HCT116 (cell line): ENCODE measurements around the gene PTPRJ. TPM values are rescaled to one million over a fixed set of nuclear protein-coding genes. Genes with fewer than 3 reads are reported as not detected.
"Not testable (repeated sequence)": the region's sequence is repeated elsewhere in the genome, so short reads cannot be mapped to it uniquely, and the experiment has no call there.

Experiments
- ATAC-seq: fragments of 200-7000 bp; cut with Tn5 transposase; 2 replicates; pipeline ENCODE4 v1.9.1; 2020; ENCODE audit warnings: mild to moderate bottlenecking, moderate library complexity
- BruUV-seq: library from RNA; stranded (reverse); fragments of 400-500 nt; replicated peaks from 2 replicates; lab custom pipeline; 2021; lab: Mats Ljungman, UMichigan
- CTCF ChIA-PET: fragments of 300-600 bp; sonication (Branson Sonifier 250); formaldehyde crosslinking; loops from one replicate; lab custom pipeline; 2021; ENCODE audit warnings: antibody characterized with exemption; lab: Charles Lee
- POLR2A ChIA-PET: fragments of 300-600, 350-600 bp; sonication (Branson Sonifier 250); formaldehyde crosslinking; loops from one replicate; lab custom pipeline; 2021; ENCODE audit warnings: antibody characterized with exemption; lab: Charles Lee
- RAD21 ChIA-PET, 2 experiments: fragments of 300-600 bp; sonication (Branson Sonifier 250); formaldehyde crosslinking; loops; one replicate each; lab custom pipeline; 2023; ENCODE audit warnings: low total read pairs in 2 of 2; ENCODE audit not compliant: uncharacterized antibody in 2 of 2, unreplicated experiment in 2 of 2, low non-redundant PET in 1 of 2; lab: Charles Lee
- DNase-seq: peaks from one replicate; pipeline ENCODE4 v3.0.0-alpha.2; 2010; ENCODE audit warnings: low read depth, low spot score
- H2AFZ ChIP-seq: fragments of 200-600 bp; shearing (Covaris generic), sonication (generic); 2 replicates; pipeline ENCODE4 v1.6.1; 2017; ENCODE audit warnings: low read depth, mixed run types, mixed read lengths, antibody characterized with exemption, low read length; ENCODE audit not compliant: poor library complexity, severe bottlenecking
- H3K27ac ChIP-seq: 2 replicates; pipeline ENCODE4 v1.5.1; 2012; ENCODE audit warnings: low read depth, low read length
- H3K27me3 ChIP-seq: fragments of 200-600 bp; sonication (generic); 2 replicates; pipeline ENCODE4 v1.6.1; 2016; ENCODE audit warnings: mixed run types, low read length, mixed read lengths; ENCODE audit not compliant: insufficient read depth
- H3K36me3 ChIP-seq, 2 experiments: fragments of 200-500 bp in 1 of 2; fragments of 200-600 bp in 1 of 2; sonication (Bioruptor generic) in 1 of 2; sonication (generic) in 1 of 2; 2 replicates each; pipeline versions ENCODE4 v1.5.1 to v1.6.1; 2014 to 2016; ENCODE audit warnings: low read length in 2 of 2, inconsistent platforms in 1 of 2, mixed read lengths in 1 of 2, mixed run types in 1 of 2; ENCODE audit not compliant: insufficient read depth in 2 of 2, control insufficient read depth in 1 of 2
- H3K4me1 ChIP-seq, 2 experiments: fragments of 200-600 bp in 1 of 2; sonication (generic) in 1 of 2; 2 replicates each; pipeline versions ENCODE4 v1.5.1 to v1.6.1; 2012 to 2017; ENCODE audit warnings: low read length in 2 of 2, inconsistent platforms in 1 of 2, mild to moderate bottlenecking in 1 of 2, mixed read lengths in 1 of 2, mixed run types in 1 of 2, moderate library complexity in 1 of 2; ENCODE audit not compliant: insufficient read depth in 2 of 2, control insufficient read depth in 1 of 2
- H3K4me2 ChIP-seq: fragments of 200-600 bp; sonication (generic); 2 replicates; pipeline ENCODE4 v1.6.1; 2017; ENCODE audit warnings: mixed run types, low read length, mixed read lengths
- H3K4me3 ChIP-seq, 2 experiments: fragments of 200-600 bp in 1 of 2; sonication (generic) in 1 of 2; replicated peaks in 1 of 2; 2 replicates each; pipeline ENCODE4 v1.5.1; 2011 to 2016; ENCODE audit warnings: low read length in 2 of 2, control low read depth in 1 of 2, low read depth in 1 of 2, mild to moderate bottlenecking in 1 of 2, mixed read lengths in 1 of 2, mixed run types in 1 of 2
- H3K79me2 ChIP-seq: fragments of 200-600 bp; sonication (generic); 2 replicates; pipeline ENCODE4 v1.6.1; 2017; ENCODE audit warnings: mild to moderate bottlenecking, mixed run types, low read length, moderate library complexity, mixed read lengths; ENCODE audit not compliant: insufficient read depth
- H3K9ac ChIP-seq: fragments of 200-600 bp; sonication (generic); 2 replicates; pipeline ENCODE4 v1.6.1; 2016; ENCODE audit warnings: low read length, mixed read lengths
- H3K9me2 ChIP-seq: fragments of 200-600 bp; sonication (generic), shearing (Covaris generic); 2 replicates; pipeline ENCODE4 v1.6.1; 2017; ENCODE audit warnings: mixed run types, mild to moderate bottlenecking, moderate library complexity; ENCODE audit not compliant: insufficient read depth
- H3K9me3 ChIP-seq, 2 experiments: fragments of 200-500 bp in 1 of 2; fragments of 200-600 bp in 1 of 2; sonication (Bioruptor generic) in 1 of 2; sonication (generic) in 1 of 2; 2 replicates each; pipeline ENCODE4 v1.6.1; 2014 to 2017; ENCODE audit warnings: low read length in 2 of 2, mixed read lengths in 2 of 2, inconsistent platforms in 1 of 2, low read depth in 1 of 2, mild to moderate bottlenecking in 1 of 2, mixed run types in 1 of 2, moderate library complexity in 1 of 2; ENCODE audit not compliant: control insufficient read depth in 1 of 2, insufficient read depth in 1 of 2
- H4K20me1 ChIP-seq: fragments of 200-600 bp; sonication (generic), shearing (Covaris generic); 2 replicates; pipeline ENCODE4 v1.6.1; 2017; ENCODE audit warnings: mixed run types, mild to moderate bottlenecking, moderate library complexity; ENCODE audit not compliant: insufficient read depth
- CBX3 ChIP-seq: IDR thresholded peaks from 2 replicates; pipeline ENCODE4 v1.6.1; 2012; ENCODE audit warnings: low read depth
- EGR1 ChIP-seq: IDR thresholded peaks from 2 replicates; pipeline ENCODE4 v1.6.1; 2012; ENCODE audit warnings: low read depth
- ELF1 ChIP-seq: IDR thresholded peaks from 2 replicates; pipeline ENCODE4 v1.6.1; 2012; ENCODE audit warnings: low read depth, borderline replicate concordance
- EZH2 ChIP-seq: fragments of 200-600 bp; sonication (generic); IDR thresholded peaks from 2 replicates; pipeline ENCODE4 v1.6.1; 2017; ENCODE audit warnings: antibody characterized with exemption, mixed run types
- EZH2phosphoT487 ChIP-seq: fragments of 200-600 bp; IDR thresholded peaks from 2 replicates; pipeline ENCODE4 v1.6.1; 2018; ENCODE audit warnings: antibody characterized with exemption, borderline replicate concordance
- POLR2A ChIP-seq: IDR thresholded peaks from 2 replicates; pipeline ENCODE4 v1.7.0; 2011; ENCODE audit warnings: borderline replicate concordance; ENCODE audit not compliant: insufficient read depth, insufficient read length; ENCODE audit errors: extremely low read depth
- POLR2AphosphoS5 ChIP-seq: IDR thresholded peaks from 2 replicates; pipeline ENCODE4 v1.6.1; 2011; ENCODE audit warnings: mild to moderate bottlenecking, low read depth, low read length, moderate library complexity
- SIN3A ChIP-seq: IDR thresholded peaks from 2 replicates; pipeline ENCODE4 v1.6.1; 2012; ENCODE audit warnings: low read depth
- SP1 ChIP-seq: IDR thresholded peaks from 2 replicates; pipeline ENCODE4 v1.6.1; 2012; ENCODE audit warnings: low read depth
- SRF ChIP-seq: IDR thresholded peaks from 2 replicates; pipeline ENCODE4 v1.6.1; 2012; ENCODE audit warnings: low read depth
- YY1 ChIP-seq: IDR thresholded peaks from 2 replicates; pipeline ENCODE4 v1.6.1; 2011; ENCODE audit warnings: low read length, low read depth, moderate library complexity, mild to moderate bottlenecking; ENCODE audit not compliant: insufficient replicate concordance; ENCODE audit errors: extremely low read depth
- ZFX ChIP-seq: fragments of 450-650 bp; IDR thresholded peaks from 2 replicates; pipeline ENCODE4 v1.6.1; 2017
- ZNF274 ChIP-seq: fragments of 200-500 bp; sonication (Bioruptor generic); IDR thresholded peaks from 2 replicates; pipeline ENCODE4 v1.6.1; 2014; ENCODE audit warnings: mild to moderate bottlenecking, low read depth, low read length, inconsistent platforms
- intact Hi-C: fragments of 100-400 bp; cut with micrococcal nuclease; formaldehyde crosslinking; loops from 2 replicates; pipeline ENCODE4 v1.10.0; 2022
- total RNA-seq: library from RNA; stranded (reverse); gene quantifications from one replicate; pipeline ENCODE4 v1.2.1, GENCODE V29; 2021; ENCODE audit not compliant: unreplicated experiment
- TF ChIP-seq, protein P1 (sequence below): IDR thresholded peaks from 2 replicates; pipeline ENCODE4 v1.6.1; 2012
- TF ChIP-seq, protein P2 (sequence below): IDR thresholded peaks from 2 replicates; pipeline ENCODE4 v1.6.1; 2012; ENCODE audit warnings: low read depth
- TF ChIP-seq, protein P3 (sequence below), 3 experiments: fragments of 200-600 bp in 1 of 3; sonication (generic) in 1 of 3; IDR thresholded peaks in 2 of 3; conservative IDR thresholded peaks in 1 of 3; 2 replicates each; pipeline ENCODE4 v1.5.1; 2012 to 2017; ENCODE audit warnings: low read depth in 2 of 3, low read length in 2 of 3, antibody characterized with exemption in 1 of 3, borderline replicate concordance in 1 of 3, control low read depth in 1 of 3, mild to moderate bottlenecking in 1 of 3, mixed read lengths in 1 of 3, mixed run types in 1 of 3, moderate library complexity in 1 of 3; ENCODE audit not compliant: insufficient read depth in 1 of 3

PTPRJ gene
- total RNA-seq, 1 experiment from 2014 or later = 19.1 TPM

DNA sequence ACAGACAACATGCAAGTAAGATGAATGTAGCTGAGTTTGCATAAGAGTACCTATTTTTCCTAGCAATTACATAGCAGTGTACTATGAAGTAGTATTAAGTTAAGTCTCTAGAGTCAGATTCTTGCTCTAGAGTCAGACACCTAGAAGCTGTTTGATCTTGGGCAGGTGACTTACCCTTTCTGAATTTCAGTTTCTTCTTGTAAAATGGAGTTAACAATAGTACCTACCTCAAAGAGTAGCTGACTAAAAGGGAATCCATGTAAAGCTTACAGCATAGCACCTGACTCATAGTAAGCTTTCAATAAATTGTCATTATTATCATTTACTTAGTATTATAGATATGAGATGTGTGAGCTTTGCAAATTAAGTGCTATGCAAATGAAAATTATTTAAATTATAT, 47.8 kb upstream of the PTPRJ start:
- no peak for TF ChIP-seq EGR1
- TF ChIP-seq, protein P1, sequence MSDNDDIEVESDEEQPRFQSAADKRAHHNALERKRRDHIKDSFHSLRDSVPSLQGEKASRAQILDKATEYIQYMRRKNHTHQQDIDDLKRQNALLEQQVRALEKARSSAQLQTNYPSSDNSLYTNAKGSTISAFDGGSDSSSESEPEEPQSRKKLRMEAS = no peak
- no peak for TF ChIP-seq SIN3A
- TF ChIP-seq ELF1 = no peak
- no peak for TF ChIP-seq POLR2AphosphoS5
- TF ChIP-seq ZNF274 = no peak
- no peak for TF ChIP-seq EZH2
- TF ChIP-seq YY1 = no peak
- TF ChIP-seq, protein P2, sequence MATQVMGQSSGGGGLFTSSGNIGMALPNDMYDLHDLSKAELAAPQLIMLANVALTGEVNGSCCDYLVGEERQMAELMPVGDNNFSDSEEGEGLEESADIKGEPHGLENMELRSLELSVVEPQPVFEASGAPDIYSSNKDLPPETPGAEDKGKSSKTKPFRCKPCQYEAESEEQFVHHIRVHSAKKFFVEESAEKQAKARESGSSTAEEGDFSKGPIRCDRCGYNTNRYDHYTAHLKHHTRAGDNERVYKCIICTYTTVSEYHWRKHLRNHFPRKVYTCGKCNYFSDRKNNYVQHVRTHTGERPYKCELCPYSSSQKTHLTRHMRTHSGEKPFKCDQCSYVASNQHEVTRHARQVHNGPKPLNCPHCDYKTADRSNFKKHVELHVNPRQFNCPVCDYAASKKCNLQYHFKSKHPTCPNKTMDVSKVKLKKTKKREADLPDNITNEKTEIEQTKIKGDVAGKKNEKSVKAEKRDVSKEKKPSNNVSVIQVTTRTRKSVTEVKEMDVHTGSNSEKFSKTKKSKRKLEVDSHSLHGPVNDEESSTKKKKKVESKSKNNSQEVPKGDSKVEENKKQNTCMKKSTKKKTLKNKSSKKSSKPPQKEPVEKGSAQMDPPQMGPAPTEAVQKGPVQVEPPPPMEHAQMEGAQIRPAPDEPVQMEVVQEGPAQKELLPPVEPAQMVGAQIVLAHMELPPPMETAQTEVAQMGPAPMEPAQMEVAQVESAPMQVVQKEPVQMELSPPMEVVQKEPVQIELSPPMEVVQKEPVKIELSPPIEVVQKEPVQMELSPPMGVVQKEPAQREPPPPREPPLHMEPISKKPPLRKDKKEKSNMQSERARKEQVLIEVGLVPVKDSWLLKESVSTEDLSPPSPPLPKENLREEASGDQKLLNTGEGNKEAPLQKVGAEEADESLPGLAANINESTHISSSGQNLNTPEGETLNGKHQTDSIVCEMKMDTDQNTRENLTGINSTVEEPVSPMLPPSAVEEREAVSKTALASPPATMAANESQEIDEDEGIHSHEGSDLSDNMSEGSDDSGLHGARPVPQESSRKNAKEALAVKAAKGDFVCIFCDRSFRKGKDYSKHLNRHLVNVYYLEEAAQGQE = no peak
- TF ChIP-seq ZFX = no peak
- no peak for TF ChIP-seq POLR2A
- TF ChIP-seq, protein P3, sequence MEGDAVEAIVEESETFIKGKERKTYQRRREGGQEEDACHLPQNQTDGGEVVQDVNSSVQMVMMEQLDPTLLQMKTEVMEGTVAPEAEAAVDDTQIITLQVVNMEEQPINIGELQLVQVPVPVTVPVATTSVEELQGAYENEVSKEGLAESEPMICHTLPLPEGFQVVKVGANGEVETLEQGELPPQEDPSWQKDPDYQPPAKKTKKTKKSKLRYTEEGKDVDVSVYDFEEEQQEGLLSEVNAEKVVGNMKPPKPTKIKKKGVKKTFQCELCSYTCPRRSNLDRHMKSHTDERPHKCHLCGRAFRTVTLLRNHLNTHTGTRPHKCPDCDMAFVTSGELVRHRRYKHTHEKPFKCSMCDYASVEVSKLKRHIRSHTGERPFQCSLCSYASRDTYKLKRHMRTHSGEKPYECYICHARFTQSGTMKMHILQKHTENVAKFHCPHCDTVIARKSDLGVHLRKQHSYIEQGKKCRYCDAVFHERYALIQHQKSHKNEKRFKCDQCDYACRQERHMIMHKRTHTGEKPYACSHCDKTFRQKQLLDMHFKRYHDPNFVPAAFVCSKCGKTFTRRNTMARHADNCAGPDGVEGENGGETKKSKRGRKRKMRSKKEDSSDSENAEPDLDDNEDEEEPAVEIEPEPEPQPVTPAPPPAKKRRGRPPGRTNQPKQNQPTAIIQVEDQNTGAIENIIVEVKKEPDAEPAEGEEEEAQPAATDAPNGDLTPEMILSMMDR (IDR thresholded peaks at IDR 0.05 in 2 of 3, conservative IDR thresholded peaks at IDR 0.05 in 1 of 3; ENCODE audit: borderline replicate concordance in 1 of 3, insufficient read depth in 1 of 3, low read depth in 2 of 3, low read length in 2 of 3) = no peak
- no peak for TF ChIP-seq SP1
- TF ChIP-seq CBX3 = no peak
- no peak for TF ChIP-seq EZH2phosphoT487
- no peak for TF ChIP-seq SRF
- ATAC-seq (no peak), DNase-seq (no peak)
- H3K9me2 ChIP-seq = no peaks in the 10 kb centered on the region
- H3K9me3 ChIP-seq = no peaks in the 10 kb centered on the region
- no peak overlapping the region for H3K9ac ChIP-seq
- H3K36me3 ChIP-seq = no peaks in the 10 kb centered on the region
- no peak overlapping the region for H3K4me2 ChIP-seq
- CTCF ChIA-PET = interaction anchor here (1.1 to 6.0 kb wide), 4 partner anchors 13 to 375 kb away, joined by 3 to 62 read pairs (median 3); no protein-coding TSS in a partner anchor
- RAD21 ChIA-PET = interaction anchor here (0.6 to 1.1 kb wide), 4 partner anchors 36 to 305 kb away, joined by 3 to 4 read pairs (median 4); no protein-coding TSS in a partner anchor
- no peaks in the 10 kb centered on the region for H4K20me1 ChIP-seq
- intact Hi-C loops = loop anchor here (5.0 kb wide), 1 partner anchor 60 kb away; no protein-coding TSS in a partner anchor
- POLR2A ChIA-PET = interaction anchor here (2.5 kb wide), 1 partner anchor 14 kb away, joined by 9 read pairs; no protein-coding TSS in a partner anchor
- H3K4me3 ChIP-seq = no peak overlapping the region
- H3K27me3 ChIP-seq = no peaks in the 10 kb centered on the region
- H3K27ac ChIP-seq = no peak overlapping the region
- no peaks in the 10 kb centered on the region for H3K79me2 ChIP-seq
- peak overlapping the region; percentile 80 for H2AFZ ChIP-seq
- no TSS peak for BruUV-seq
- H3K4me1 ChIP-seq = peaks cover 4 to 16% of the 10 kb centered on the region in 2 experiments; a peak in 3 of 4 replicates

DNA sequence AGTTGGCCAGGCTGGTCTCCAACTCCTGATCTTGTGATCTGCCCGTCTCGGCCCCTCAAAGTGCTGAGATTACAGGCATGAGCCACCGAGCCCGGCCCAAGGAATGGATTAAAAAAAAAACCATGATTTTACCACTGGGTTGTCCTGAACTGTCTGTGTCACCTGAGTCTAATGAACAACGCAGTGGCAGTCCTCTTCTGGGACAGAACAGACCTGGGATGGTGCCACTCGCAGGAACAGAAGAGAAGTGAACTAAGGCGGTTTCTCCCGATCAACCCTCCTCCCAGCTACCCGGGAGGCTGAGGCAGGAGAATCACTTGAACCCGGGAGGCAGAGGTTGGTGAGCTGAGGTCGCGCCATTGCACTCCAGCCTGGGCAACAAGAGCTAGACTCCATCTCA, 46.6 kb upstream of the PTPRJ start:
- BruUV-seq, POLR2A ChIA-PET, H3K27ac ChIP-seq, H4K20me1 ChIP-seq, H3K27me3 ChIP-seq, H3K36me3 ChIP-seq, H3K9me3 ChIP-seq, H3K9ac ChIP-seq, H3K4me3 ChIP-seq, DNase-seq, H3K4me2 ChIP-seq, H3K79me2 ChIP-seq, H3K9me2 ChIP-seq: not testable (repeated sequence)
- intact Hi-C loops = loop anchor here (1.0 to 5.0 kb wide), 2 partner anchors 59 to 177 kb away; no protein-coding TSS in a partner anchor
- ChIA-PET CTCF (interaction anchor here (0.6 to 6.0 kb wide), 5 partner anchors 9 to 226 kb away, joined by 3 to 62 read pairs (median 3); no protein-coding TSS in a partner anchor), RAD21 (interaction anchor here in 1 of 2 experiments (1.6 kb wide), 1 partner anchor 178 kb away, joined by 5 read pairs; no protein-coding TSS in a partner anchor)
- ATAC-seq = peak; percentile 26; the same call in 1 of the 2 replicates
- Histone ChIP-seq H2AFZ (peak overlapping the region; percentile 87), H3K4me1 (peaks cover 11 to 29% of the 10 kb centered on the region in 2 experiments)
